Stimulated activated CD4-positive, alpha-beta T cell treated with anti-CD3 and anti-CD28 coated beads, Interleukin-12 subunit alpha, Interleukin-12 subunit beta, amount 100 ng/mL, for 4 hours (primary cell): ENCODE results near the gene PPP1R14B.
A peak's percentile ranks its signal among the peaks of the same experiment; 100 is the strongest.

Experiments used
- DNase-seq: peaks from one replicate; pipeline ENCODE4 v3.0.0-alpha.2; 2020

PPP1R14B gene

GRCh38 chr11:64246871-64247728 is at the start of gene PPP1R14B:
PPP1R14B (minus strand) TSS chr11:64246943; CDS start chr11:64246673, 270 bp downstream.
- peak; percentile 85 for DNase-seq

GRCh38 chr11:64296236-64296635 is 49.5 kb upstream of the PPP1R14B start:
- no peak for DNase-seq

GRCh38 chr11:64295760-64296159 is 49.0 kb upstream of the PPP1R14B start:
- no peak for DNase-seq

- no peak for DNase-seq
Measured at GRCh38 chr11:64294774-64295173, 48.0 kb upstream of the PPP1R14B start.

GRCh38 chr11:64292460-64293254 is 45.9 kb upstream of the PPP1R14B start:
- DNase-seq = no peak

- DNase-seq = no peak
Measured at GRCh38 chr11:64291752-64292459, 45.2 kb upstream of the PPP1R14B start.

- no peak for DNase-seq
Measured at GRCh38 chr11:64291262-64291751, 44.6 kb upstream of the PPP1R14B start, which contains the start of gene KCNK4. KCNK4 (plus strand) TSS chr11:64291302; CDS start chr11:64293019, 1,717 bp downstream.

- DNase-seq = no peak
Measured at GRCh38 chr11:64290352-64291261, 43.9 kb upstream of the PPP1R14B start.

GRCh38 chr11:64289002-64289564 is 42.3 kb upstream of the PPP1R14B start:
- DNase-seq = no peak

GRCh38 chr11:64288353-64288750 is 41.6 kb upstream of the PPP1R14B start:
- no peak for DNase-seq

GRCh38 chr11:64287676-64288352 is 41.1 kb upstream of the PPP1R14B start:
- DNase-seq = no peak

- DNase-seq = no peak
Measured at GRCh38 chr11:64286801-64287159, 40.0 kb upstream of the PPP1R14B start.

GRCh38 chr11:64285885-64286800 is 39.4 kb upstream of the PPP1R14B start:
- DNase-seq = no peak

- peak; percentile 89 for DNase-seq
Measured at GRCh38 chr11:64284962-64285884, 38.5 kb upstream of the PPP1R14B start, which contains the start of gene GPR137. GPR137 (plus strand) TSS chr11:64285848; CDS start chr11:64286525, 677 bp downstream.

GRCh38 chr11:64284048-64284961 is 37.6 kb upstream of the PPP1R14B start, which contains the start of gene BAD:
BAD (minus strand) TSS chr11:64284665; CDS start chr11:64284368, 297 bp downstream.
- peak; percentile 92 for DNase-seq

GRCh38 chr11:64283092-64283491 is 36.3 kb upstream of the PPP1R14B start:
- DNase-seq = no peak
